GM18870 (cell line): ENCODE measurements around the gene ITPRIPL1.
A peak's percentile ranks its signal among the peaks of the same experiment; 100 is the strongest.

ENCODE experiments used
- ATAC-seq: cut with Tn5 transposase; IDR thresholded peaks from one replicate; pipeline ENCODE4 v1.9.1; 2021; ENCODE audit warnings: moderate library complexity; ENCODE audit not compliant: unreplicated experiment

Gene ITPRIPL1

DNA sequence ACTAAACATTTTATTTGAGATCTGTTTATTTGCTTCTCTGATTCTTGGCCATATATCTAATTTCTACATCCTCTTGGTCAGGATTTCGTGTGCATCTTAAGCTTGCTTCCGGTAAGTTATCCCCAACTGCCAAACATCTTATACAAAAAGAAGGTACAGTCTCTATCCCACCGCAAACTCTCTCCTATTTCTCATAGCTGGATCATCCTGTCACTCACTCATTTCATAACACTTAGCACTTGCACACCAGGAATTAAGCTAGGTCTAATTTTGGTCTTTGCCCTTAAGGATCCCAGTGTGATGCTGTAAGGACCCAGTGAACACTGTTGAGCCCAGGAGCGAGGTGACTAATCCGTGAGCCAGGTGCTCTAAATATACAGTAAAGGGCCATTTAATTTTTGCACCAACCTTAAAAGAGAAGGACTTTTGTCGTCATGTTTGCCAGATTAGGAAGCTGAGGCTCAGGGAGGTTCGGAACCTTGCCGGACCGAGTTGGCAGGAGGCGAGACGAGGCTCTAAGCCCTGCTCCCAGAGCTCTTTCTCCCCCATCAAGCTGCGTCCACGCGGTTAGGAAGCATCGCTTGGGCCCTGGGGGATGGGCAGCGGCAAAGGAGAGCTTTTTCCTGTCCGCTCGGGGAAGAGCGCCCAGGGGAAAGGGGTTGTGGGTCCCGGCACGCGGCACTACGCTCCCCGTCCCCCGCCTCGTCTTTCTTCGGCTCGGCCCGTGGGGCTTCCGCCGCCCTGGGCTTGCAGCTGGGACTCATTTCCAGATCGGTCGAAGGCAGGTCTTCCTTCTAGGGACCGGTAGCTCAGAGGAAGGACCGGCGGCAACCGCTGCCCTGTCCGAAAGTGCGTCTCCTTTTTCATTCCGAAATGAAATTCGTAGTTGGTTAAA lies 4.1 kb upstream of the ITPRIPL1 start:
- peak; percentile 13 for ATAC-seq

DNA sequence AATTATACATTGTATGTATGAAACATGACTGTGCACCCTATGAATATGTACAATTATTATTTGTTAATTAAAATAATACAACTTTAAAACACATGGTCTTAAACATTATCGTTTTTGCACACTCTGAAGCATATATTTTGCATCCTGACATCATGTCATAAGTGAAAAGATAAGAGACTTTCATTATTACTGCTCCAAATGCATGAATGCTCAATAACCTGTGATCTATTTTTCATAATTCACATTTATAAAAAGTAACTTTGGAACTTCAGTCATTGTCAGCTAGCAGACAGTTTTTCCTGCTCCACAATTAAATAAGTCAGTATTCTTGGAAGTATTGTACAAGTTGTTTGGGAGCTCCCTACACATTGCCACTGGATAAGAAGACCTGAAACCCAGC lies 1.3 kb upstream of the ITPRIPL1 start:
- no peak for ATAC-seq

DNA sequence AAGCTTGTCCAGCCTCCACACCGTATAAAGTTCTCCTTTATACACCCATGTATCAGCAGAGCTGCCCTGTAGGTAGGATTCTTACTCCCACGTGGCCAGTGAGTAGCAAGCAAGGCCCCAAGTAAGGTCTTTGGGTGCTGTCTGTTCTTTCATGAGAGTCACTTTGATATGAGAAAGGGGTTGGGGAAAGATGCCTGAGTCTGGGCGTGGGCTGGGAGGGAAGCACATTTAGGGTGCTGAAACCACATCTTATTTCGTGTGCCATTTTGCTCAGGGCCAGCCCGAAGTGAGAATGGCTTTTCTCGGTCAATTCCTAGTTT lies 436 bp upstream of the ITPRIPL1 start:
- ATAC-seq, result no peak

DNA sequence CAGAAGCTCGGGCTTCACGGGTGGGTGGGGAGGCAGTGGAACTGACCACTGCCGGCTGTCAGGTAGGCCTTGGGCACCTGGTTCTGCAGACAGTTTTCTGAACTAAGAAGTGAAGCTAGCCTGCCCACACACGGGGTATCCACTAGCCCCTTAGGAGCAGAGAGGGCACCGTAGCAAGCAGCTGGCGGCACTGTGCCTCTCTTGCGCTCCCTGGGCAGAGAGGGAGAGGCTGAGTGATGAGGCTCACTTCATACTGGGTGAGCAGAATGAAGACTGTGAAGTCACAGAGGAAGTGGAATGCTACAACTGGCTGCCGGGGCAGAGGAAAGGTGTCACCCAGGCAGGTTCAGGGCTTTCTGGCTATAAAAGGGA lies 753 bp downstream of the ITPRIPL1 start:
- ATAC-seq, result no peak

DNA sequence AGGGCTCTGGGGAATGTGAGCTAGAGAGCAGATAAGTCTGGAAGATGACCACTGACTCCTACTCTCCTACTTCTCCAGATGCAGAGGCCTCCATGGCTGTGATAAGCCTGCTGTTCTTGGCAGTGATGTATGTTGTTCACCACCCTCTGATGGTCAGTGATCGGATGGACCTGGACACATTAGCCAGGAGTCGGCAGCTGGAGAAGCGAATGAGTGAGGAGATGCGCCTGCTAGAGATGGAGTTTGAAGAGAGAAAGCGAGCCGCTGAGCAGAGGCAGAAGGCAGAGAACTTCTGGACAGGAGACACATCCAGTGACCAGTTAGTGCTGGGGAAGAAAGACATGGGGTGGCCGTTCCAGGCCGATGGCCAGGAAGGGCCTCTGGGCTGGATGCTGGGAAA lies 1.4 kb downstream of the ITPRIPL1 start:
- no peak for ATAC-seq

DNA sequence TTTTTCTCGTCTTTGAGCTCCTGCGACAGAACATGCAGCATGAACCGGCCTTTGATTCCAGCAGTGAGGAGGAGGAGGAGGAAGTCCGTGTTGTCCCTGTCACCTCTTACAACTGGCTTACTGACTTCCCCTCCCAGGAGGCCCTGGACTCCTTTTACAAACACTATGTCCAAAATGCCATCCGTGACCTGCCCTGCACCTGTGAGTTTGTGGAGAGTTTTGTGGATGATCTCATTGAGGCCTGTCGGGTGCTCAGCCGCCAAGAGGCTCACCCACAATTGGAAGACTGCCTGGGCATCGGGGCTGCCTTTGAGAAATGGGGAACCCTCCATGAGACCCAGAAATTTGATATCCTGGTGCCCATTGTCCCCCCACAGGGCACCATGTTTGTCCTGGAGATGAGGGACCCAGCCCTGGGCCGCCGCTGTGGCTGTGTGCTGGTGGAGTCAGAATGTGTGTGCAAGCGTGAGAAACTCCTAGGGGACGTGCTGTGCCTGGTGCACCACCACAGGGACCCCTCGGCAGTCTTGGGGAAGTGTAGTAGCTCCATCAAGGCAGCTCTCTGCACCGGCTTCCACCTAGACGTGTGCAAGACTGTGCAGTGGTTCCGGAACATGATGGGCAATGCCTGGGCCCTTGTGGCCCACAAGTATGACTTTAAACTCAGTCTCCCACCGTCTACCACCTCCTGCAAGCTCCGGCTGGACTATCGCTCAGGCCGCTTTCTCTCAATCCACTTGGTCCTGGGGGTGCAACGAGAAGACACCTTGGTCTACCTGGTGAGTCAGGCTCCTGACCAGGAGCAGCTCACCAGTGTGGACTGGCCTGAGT lies 2.1 kb downstream of the ITPRIPL1 start:
- ATAC-seq, result no peak

DNA sequence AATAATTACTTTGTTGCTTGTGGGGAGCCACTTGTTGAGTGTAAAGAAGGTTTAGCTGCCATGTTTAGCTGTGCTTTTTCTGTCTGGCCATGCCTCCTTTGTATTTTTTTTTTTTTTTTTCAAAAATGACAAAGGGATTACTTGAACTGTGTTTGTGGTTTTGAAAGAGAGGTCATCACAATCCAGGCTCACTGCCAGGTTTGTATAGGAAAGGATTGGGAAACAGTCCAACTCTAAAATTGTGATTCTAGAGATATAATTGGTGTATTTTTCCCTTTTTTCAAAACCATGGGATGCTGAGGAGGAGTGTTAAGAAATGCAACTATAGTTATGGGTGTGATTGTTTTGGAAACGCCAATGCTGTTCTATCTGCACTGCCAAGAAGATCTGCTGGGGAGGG lies 4.3 kb downstream of the ITPRIPL1 start:
- ATAC-seq, result no peak

DNA sequence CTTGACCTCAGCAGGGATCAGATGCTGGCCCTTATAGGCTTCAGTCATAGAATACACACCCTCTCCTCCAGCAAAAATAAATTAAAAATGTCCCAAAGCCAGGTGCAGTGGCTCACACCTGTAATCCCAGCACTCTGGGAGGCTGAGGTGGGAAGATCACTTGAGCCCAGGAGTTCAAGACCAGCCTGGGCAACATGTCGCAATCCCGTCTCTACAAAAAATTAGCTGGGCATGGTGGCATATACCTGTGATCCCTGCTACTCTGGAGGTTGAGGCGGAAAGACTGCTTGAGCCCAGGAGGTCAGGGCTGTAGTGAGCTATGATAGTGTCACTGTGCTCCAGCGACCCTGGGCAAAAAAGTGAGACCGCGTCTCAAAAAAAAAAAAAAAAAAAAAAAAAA lies 4.8 kb downstream of the ITPRIPL1 start:
- no peak for ATAC-seq

DNA sequence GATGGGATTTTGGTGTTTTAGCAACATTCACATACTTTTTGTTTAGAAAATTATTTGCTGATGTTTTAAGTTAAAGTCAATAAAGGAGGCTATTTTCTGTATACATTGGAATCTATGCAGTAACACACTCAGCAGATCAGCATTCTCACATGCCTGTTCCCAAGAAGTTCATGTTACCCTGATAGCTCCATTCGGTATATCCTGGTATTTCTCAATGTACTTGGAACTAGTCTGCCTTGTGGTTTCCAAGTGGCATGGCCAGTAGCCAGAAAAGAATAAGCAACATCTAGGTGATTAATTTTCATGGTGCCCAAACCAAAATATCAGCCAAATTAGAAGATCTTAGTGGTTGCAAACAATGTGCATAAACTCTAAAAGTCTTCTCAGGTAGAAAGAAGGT lies 5.3 kb downstream of the ITPRIPL1 start:
- ATAC-seq, result no peak

DNA sequence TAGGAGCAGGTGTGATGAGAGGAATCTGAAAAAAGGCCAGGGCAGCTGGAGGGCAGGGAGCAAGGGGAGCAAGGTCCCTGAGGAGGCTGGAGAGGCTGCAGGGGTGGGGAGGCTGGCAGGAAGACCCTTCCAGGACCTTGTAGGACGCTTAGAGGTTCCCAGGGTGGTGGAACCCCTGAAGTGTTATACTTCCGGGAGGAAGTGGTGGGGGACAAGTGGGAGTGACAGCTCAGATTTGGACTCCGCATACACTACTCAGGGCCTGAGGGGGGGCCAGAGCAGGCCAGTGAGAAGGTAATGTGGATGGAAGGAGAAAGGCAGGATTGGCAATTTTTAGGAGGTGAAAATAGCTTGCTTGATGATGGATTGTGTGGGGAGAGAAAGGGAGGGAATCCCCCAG lies 8.6 kb downstream of the ITPRIPL1 start:
- no peak for ATAC-seq

DNA sequence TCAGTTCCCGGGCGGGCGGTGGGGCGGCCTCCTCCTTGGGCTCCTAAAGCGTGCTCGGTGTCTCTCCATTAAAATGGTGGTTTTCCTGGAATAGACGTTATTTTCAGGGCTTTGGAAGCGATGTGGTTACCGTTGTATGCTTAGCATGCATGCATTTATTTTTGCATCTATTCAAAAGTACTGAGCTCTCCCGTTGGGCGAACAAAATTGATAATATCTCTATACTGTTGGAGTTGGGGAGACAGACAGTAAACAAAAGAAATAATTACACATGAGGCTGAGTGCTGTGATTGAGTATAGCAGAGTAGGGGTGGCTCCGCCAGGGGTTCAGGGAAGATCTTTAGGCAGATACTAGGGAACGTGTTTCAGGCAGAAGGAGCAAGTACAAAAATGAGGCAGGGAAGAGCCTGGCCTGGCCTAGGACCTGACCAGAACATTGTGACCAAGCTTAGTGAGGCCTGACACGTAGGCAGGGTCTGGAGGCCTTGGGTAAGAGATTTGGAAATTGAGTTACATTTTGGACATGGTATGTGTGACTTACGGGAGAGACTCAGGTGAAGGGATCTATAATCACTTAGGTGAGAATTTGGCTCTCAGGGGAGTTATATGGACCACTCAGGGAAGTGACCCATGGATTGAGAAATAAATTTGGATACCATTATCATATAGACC lies 11.1 kb downstream of the ITPRIPL1 start:
- ATAC-seq, result no peak

DNA sequence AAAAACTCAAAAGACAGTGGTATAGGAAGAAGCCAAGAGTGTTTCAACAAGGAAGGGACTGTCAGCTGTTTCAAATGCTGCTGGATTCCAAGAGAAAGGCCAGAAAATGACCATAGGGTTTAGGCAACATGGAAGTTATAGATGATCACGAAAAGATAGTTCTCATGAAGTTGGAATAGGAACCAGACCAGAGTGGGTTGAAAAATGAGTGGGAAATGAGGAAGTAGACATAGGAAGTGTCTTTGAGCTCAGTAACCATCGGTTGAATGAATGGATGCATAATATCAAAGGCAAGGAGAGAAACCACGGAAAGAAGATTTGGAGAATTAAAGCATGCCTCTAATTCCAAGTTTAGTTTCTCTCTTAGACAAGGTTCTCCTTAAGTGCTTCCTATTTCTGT lies 11.8 kb downstream of the ITPRIPL1 start:
- ATAC-seq, result no peak

DNA sequence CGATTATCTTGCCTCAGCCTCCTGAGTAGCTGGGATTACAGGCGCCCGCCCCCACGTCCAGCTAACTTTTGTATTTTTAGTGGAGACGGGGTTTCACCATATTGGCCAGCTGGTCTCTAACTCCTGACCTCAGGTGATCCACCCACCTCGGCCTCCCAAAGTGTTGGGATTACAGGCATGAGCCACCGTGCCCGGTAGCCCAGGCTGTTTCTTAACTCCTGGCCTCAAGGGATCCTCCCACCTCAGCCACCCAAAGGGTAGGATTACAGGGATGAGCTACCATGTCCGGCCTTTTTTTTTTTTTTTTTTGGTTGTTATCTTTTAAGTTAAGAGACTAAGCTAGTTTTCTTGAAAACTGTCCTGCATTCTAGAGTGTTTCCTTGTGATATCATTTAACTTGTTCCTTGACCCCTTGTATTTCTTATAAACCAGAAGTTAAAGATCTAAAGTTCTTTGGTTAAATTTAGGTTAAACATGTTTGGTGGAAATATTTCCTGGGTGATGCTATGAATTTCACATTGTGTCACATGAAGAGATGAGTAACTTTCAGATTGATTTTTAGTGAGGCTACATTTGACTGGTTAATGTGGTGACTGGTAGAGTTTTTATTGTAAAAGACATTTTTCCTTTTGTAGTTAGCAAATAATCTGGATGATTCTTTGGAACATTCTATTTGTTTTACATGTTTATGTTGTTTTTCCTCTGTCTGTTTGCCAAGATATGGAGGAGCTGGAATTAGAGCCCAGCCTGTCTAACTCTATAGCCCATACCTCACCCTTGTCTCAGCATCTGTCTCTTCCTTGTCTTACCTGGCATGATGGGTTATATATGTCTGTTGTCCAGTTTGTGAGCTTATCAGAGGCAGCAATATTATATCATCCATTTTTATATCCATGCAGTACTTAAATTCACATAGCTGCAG lies 15.6 kb downstream of the ITPRIPL1 start:
- ATAC-seq, result no peak

DNA sequence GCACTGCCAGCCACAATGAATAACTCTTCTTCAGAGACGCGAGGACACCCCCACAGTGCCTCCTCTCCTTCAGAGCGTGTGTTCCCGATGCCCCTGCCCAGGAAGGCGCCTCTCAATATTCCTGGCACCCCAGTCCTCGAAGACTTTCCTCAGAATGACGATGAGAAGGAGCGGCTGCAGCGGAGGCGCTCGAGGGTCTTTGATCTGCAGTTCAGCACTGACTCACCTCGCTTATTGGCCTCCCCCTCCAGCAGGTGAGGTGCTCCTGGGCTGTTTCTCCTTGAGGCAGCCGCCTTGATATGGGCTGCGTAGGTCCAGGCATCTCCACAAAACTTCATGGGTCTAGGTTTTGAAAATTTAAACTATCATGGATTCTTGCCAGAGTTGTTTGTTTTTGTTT lies 16.5 kb downstream of the ITPRIPL1 start:
- ATAC-seq, result no peak

DNA sequence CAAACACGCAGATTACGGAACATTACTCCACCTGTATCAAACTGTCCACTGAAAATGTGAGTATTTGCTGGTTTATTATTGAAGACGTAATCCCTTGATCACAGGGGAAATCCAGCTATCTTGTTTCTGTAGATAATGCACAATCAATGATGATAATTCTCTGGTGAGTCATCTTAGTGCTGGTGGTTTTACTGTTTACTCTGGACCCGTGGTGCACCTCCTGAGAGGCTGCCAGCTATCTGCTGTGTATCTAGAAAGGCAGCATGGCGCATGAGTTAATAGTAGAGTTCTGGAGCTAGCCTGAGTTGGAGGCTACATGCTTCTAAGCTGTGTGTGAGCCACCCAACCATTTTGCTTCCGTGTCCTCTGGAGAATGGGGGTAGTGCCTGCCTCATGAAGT lies 17.0 kb downstream of the ITPRIPL1 start:
- ATAC-seq, result no peak

DNA sequence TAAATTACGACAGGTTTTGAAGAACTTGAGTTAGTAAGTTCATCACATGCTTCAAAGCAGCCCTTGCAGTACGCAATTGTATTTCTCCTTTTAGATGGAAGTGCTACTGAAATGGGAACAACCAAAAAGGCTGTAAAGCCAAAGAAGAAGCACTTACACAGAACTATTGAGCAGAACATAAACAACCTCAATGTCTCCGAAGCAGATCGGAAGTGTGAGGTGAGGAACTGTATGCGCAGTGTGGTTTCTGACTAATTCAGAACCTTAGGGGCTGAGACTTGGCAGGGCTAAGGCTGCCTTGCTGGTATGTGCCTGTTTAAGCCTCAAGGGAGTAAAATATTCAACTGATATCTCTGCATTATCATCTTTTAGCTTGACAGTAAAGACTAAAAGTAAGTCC lies 18.9 kb downstream of the ITPRIPL1 start:
- ATAC-seq, result peak; percentile 70

DNA sequence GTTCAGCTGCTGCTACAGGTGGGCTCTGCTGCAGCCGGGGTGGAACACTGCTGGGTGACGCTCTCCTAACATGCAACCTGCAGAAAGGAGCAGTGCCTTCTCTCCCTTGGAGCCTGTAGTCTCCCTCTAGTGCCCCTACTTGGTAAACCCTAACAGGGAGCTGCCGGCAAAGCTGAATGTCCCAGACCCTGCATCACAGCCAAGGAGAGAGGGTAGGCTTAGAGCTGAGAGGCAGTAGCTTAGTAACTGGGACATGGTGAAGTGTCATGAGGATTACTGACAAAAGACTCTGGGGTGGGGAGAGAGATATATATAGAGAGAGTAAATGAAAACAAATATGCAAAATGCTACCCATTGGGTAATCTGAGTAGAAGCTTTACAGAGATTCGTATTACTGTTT lies 20.3 kb downstream of the ITPRIPL1 start:
- ATAC-seq, result no peak

DNA sequence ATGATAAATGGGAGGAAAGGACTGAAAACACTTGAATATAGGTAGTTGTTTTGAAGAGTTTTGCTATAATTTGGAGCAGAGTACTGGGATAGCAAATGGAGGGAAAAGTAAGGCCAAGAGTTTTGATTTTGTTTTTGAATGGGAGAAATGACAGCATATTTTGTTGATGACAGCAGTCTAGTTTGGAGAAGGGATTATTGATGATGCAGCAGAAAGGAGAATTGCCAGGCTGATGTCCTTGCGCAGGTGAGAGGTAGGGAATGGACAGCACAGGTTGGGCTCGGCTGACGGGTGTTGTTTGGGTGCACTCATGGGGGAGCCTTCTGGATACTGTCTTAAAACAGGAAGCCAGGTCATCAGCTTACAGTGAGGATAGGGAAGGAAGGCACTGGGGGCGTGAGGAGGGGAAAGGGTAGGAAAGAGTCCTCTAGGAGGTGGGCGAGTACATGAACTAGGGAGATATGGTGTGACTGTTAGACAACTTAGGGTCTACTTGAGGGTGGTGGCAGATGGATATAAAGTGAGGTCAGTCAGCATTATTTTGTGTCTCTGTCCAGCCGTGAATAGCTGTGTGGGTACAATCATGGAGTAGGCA lies 20.8 kb downstream of the ITPRIPL1 start:
- ATAC-seq, result no peak

DNA sequence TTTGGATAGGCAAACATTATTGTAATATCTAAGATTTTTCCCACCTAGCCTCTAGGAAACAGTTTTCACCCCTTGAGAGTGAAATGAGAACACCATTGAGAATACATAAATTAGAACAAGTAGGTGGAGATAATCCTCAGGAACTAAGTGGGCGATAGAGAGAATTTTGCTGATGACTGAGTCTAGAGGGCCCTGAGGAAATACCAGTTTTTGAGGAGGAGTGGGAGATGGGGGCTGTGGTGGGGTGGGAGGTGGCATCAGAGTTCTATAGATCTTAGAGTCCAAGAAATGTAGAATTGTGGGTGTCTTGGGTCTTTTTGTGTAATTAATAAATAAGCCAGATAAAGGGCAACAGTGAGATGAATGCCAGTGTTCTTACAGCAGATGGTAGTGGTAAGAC lies 22.3 kb downstream of the ITPRIPL1 start:
- no peak for ATAC-seq

DNA sequence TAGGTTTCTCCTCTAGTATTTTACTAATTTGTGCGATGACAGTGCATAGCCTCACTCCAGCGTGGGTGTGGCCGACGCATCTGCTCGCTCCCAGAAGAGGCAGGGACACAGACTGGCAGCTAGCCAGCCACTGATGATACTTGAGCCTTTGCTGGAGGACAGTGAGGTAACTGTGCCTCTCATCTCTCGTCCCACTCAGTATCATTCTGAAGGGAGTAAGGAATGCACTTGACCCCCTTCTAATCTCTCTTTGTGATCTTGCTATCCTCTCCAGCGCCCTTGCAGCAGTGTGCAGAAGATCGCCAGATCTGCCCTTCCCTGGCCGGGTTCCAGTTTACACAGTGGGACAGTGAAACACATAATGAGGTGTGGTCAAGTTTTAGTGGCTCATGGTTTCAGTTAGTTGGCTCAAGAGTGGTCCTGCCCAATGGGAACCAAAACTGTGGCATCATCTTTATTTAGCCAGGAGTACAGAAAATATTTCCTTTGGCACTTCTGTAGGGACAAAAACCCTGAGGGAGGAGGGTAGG lies 28.0 kb downstream of the ITPRIPL1 start:
- ATAC-seq, result no peak
